HG02938 (cell line): ENCODE results near the gene CRYBB2.
"Not testable (repeated sequence)": the region's sequence is repeated elsewhere in the genome, so short reads cannot be mapped to it uniquely, and the experiment has no call there.

ENCODE experiments used
- ATAC-seq: cut with Tn5 transposase; IDR thresholded peaks from one replicate; pipeline ENCODE4 v1.9.1; 2021; ENCODE audit warnings: mild to moderate bottlenecking, moderate library complexity; ENCODE audit not compliant: unreplicated experiment

Gene CRYBB2

GRCh38 chr22:25219211-25219689, at the start of gene CRYBB2:
Gene CRYBB2 (plus strand): TSS chr22:25219639. CDS start chr22:25221430, 1,791 bp downstream.
- ATAC-seq = no peak

- ATAC-seq = no peak
Measured at GRCh38 chr22:25170426-25170980, 48.9 kb upstream of the CRYBB2 start.

GRCh38 chr22:25172153-25172552, 47.3 kb upstream of the CRYBB2 start:
- ATAC-seq = no peak

- ATAC-seq = no peak
Measured at GRCh38 chr22:25174156-25174887, 45.1 kb upstream of the CRYBB2 start.

GRCh38 chr22:25174888-25175411, 44.5 kb upstream of the CRYBB2 start:
- no peak for ATAC-seq

GRCh38 chr22:25176175-25176574, 43.3 kb upstream of the CRYBB2 start:
- no peak for ATAC-seq

GRCh38 chr22:25176799-25177198, 42.6 kb upstream of the CRYBB2 start:
- no peak for ATAC-seq

- ATAC-seq = no peak
Measured at GRCh38 chr22:25177226-25177625, 42.2 kb upstream of the CRYBB2 start.

GRCh38 chr22:25177895-25178294, 41.5 kb upstream of the CRYBB2 start:
- no peak for ATAC-seq

GRCh38 chr22:25178348-25178747, 41.1 kb upstream of the CRYBB2 start:
- not testable (repeated sequence) for ATAC-seq

- not testable (repeated sequence) for ATAC-seq
Measured at GRCh38 chr22:25178869-25179631, 40.4 kb upstream of the CRYBB2 start.

- no peak for ATAC-seq
Measured at GRCh38 chr22:25182131-25183110, 37.0 kb upstream of the CRYBB2 start.

- ATAC-seq = no peak
Measured at GRCh38 chr22:25183949-25184619, 35.4 kb upstream of the CRYBB2 start.

- no peak for ATAC-seq
Measured at GRCh38 chr22:25186140-25186539, 33.3 kb upstream of the CRYBB2 start.

GRCh38 chr22:25187469-25187868, 32.0 kb upstream of the CRYBB2 start:
- no peak for ATAC-seq

GRCh38 chr22:25192406-25192805, 27.0 kb upstream of the CRYBB2 start:
- no peak for ATAC-seq

GRCh38 chr22:25193130-25193529, 26.3 kb upstream of the CRYBB2 start:
- ATAC-seq = no peak

GRCh38 chr22:25193548-25193947, 25.9 kb upstream of the CRYBB2 start:
- no peak for ATAC-seq

- no peak for ATAC-seq
Measured at GRCh38 chr22:25196326-25196725, 23.1 kb upstream of the CRYBB2 start.

- no peak for ATAC-seq
Measured at GRCh38 chr22:25197340-25197739, 22.1 kb upstream of the CRYBB2 start.
